Activated CD8-positive, alpha-beta memory T cell treated with anti-CD3 and anti-CD28 coated beads, Interleukin-2, amount 10 ng/mL, durations not matched to agents 7 days and 5 days (primary cell): ENCODE measurements around the gene C1orf50. TPM values are rescaled to one million over a fixed set of nuclear protein-coding genes. Genes with fewer than 3 reads are reported as not detected.
A peak's percentile ranks its signal among the peaks of the same experiment; 100 is the strongest.
"Not testable (repeated sequence)": the region's sequence is repeated elsewhere in the genome, so short reads cannot be mapped to it uniquely, and the experiment has no call there.

Source experiments
- ATAC-seq: fragments of 150-1000 bp; cut with Tn5 transposase; one replicate; pipeline ENCODE4 v1.10.0; 2021; ENCODE audit warnings: moderate library complexity
- CTCF ChIA-PET: fragments of 350-600 bp; sonication (Branson Sonifier 250); formaldehyde crosslinking; loops from one replicate; lab custom pipeline; 2021; ENCODE audit warnings: antibody characterized with exemption; lab: Charles Lee
- DNase-seq: peaks from one replicate; pipeline ENCODE4 v3.0.0-alpha.2; 2020
- H3K27ac Mint-ChIP-seq: one replicate; pipeline ENCODE4 v1.8.0; 2021; ENCODE audit warnings: mild to moderate bottlenecking, mixed read lengths
- H3K27me3 Mint-ChIP-seq: one replicate; pipeline ENCODE4 v1.8.0; 2021; ENCODE audit warnings: mixed read lengths
- H3K36me3 Mint-ChIP-seq: one replicate; pipeline ENCODE4 v1.8.0; 2021; ENCODE audit warnings: mild to moderate bottlenecking, mixed read lengths
- H3K4me1 Mint-ChIP-seq: one replicate; pipeline ENCODE4 v1.8.0; 2021; ENCODE audit warnings: mixed read lengths
- H3K4me3 Mint-ChIP-seq: one replicate; pipeline ENCODE4 v1.8.0; 2021; ENCODE audit warnings: mild to moderate bottlenecking, moderate library complexity, mixed read lengths
- H3K9me3 Mint-ChIP-seq: one replicate; pipeline ENCODE4 v1.8.0; 2022; ENCODE audit warnings: low read depth, mixed read lengths
- total RNA-seq, 2 experiments: library from RNA; stranded (reverse); gene quantifications; one replicate each; pipeline ENCODE4 v1.2.3, GENCODE V29; 2021

C1orf50 gene
- total RNA-seq, result 10 to 100 TPM in 1 of 2 experiments, 1 to 10 TPM in 1; 4.6 to 10.3 TPM

DNA sequence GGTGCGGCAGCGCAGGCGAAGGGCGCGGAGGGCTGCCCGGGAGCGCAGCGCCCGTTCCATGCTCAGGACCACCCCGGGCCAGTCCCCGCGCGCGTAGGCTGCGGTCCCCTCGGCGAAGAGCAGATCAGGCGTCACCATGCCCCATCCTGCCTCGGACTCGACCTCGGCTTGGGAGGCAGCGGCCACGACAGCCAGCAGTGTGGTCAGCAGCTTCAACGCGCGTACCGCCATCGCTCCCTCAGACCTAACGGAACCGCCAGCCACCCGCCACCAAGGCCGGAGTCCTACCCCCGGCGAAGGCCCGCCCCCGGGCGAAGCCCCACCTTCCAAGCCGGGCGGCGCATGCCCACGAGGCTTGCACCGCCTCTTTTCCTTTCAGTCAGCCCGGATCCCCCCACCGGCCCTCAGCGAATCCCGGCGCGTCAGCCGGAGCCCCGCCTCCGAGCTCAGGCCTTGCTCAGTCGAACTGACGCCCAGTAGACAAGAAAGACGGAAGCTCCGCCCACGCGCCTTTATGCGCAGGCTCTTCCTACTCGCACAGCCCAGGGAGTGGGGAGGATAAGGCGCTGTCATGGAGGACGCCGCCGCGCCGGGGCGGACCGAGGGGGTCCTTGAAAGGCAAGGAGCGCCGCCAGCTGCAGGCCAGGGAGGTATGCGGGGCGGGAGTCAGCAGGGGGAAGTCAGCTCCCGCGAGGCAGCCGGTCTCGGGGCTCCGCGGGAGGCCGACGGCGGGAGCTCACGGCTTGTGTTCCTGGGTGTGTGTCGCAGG is at the start of gene C1orf50, which contains the start of gene P3H1:
Gene C1orf50 (plus strand): TSS at position 509 of the 769 bp plus-strand sequence. CDS start 63 bp downstream, at position 572.
Gene P3H1 (minus strand): TSS at position 288 of the 769 bp plus-strand sequence. CDS start 57 bp downstream, at position 231.
- H3K36me3 Mint-ChIP-seq, result peaks cover 12% of the 10 kb centered on the region
- H3K27ac Mint-ChIP-seq, result no peak within 1 kb of the TSS
- H3K27me3 Mint-ChIP-seq, result no peaks in the 10 kb centered on the region
- H3K9me3 Mint-ChIP-seq, result no peaks in the 10 kb centered on the region
- ATAC-seq, result peak; percentile 94
- no peak within 1 kb of the TSS for H3K4me3 Mint-ChIP-seq
- peak; percentile 100 for DNase-seq
- peaks cover 30% of the 10 kb centered on the region for H3K4me1 Mint-ChIP-seq
- CTCF ChIA-PET, result interaction anchor here (0.8 to 4.2 kb wide), 21 partner anchors 10 to 405 kb away, joined by 3 to 44 read pairs (median 5); partner anchors contain the start of genes CFAP57, EBNA1BP2, ERMAP and PPIH

DNA sequence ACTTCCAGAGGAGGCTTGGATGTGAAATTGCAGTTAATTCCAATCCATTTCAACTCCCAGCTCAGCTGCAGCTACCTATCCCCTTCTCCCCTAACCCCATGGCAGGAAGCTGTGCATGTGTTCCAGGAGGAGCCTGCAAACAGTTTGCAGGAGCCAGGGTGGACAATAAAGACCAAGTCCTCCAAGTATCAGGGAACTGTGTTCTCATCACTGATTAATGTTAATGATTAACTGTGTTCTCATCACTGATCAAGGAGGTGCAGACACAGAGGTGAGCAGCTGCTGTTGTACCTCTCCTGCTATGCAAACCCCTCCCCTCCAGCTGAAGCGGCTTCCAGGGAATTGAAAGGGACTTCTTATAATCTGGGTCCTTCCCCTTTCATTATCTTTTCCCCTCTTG is 46.2 kb upstream of the C1orf50 start:
- H3K27me3 Mint-ChIP-seq, result no peaks in the 10 kb centered on the region
- CTCF ChIA-PET, result no interaction called here
- H3K9me3 Mint-ChIP-seq, result no peaks in the 10 kb centered on the region
- no peaks in the 10 kb centered on the region for H3K4me1 Mint-ChIP-seq
- DNase-seq (no peak), ATAC-seq (no peak)
- no peak overlapping the region for H3K4me3 Mint-ChIP-seq
- no peak overlapping the region for H3K27ac Mint-ChIP-seq
- H3K36me3 Mint-ChIP-seq, result peaks cover 23% of the 10 kb centered on the region

DNA sequence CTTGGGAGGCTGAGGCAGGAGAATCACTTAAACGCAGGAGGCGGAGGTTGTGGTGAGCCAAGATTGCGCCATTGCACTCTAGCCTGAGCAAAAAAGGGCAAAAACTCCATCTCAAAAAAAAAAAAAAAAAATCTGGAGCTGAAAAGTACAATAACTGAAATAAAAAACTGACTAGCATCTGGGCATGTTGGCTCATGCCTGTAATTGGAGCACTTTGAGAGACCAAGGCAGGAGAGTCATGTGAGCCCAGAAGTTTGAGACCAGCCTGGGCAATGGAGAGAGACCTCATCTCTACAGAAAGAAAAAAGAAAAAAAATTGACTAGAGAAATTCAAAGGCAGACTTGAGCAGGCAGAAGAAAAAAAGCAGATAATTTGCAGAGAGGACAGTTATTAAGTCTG is 45.1 kb upstream of the C1orf50 start:
- peaks cover 17% of the 10 kb centered on the region for H3K36me3 Mint-ChIP-seq
- H3K27me3 Mint-ChIP-seq, result no peaks in the 10 kb centered on the region
- CTCF ChIA-PET, result no interaction called here
- H3K4me1 Mint-ChIP-seq, result no peaks in the 10 kb centered on the region
- ATAC-seq, result no peak
- H3K27ac Mint-ChIP-seq, result no peak overlapping the region
- no peak overlapping the region for H3K4me3 Mint-ChIP-seq
- H3K9me3 Mint-ChIP-seq, result no peaks in the 10 kb centered on the region
- DNase-seq, result no peak

DNA sequence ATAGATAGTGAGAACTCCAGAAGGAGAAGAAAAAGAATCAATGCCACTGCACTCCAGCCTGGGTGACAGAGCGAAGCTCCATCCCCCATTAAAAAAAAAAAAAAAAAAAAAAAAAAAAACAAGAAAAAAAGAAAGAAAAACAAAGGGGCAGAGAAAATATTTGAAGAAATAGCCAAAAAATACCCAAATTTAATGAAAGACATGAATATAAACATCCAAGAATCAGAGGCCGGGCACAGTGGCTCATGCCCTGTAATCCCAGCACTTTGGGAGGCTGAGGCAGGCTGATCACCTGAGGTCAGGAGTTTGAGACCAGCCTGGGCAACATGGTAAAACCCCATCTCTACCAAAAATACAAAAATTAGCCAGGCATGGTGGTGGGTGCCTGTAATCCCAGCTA is 44.6 kb upstream of the C1orf50 start:
- H3K36me3 Mint-ChIP-seq, result peaks cover 12% of the 10 kb centered on the region
- not testable (repeated sequence) for H3K27ac Mint-ChIP-seq, DNase-seq, H3K4me3 Mint-ChIP-seq, H3K4me1 Mint-ChIP-seq, ATAC-seq, H3K9me3 Mint-ChIP-seq, H3K27me3 Mint-ChIP-seq
- CTCF ChIA-PET, result interaction anchor here (1.6 kb wide), 1 partner anchor 8 kb away, joined by 3 read pairs; no protein-coding TSS in a partner anchor

DNA sequence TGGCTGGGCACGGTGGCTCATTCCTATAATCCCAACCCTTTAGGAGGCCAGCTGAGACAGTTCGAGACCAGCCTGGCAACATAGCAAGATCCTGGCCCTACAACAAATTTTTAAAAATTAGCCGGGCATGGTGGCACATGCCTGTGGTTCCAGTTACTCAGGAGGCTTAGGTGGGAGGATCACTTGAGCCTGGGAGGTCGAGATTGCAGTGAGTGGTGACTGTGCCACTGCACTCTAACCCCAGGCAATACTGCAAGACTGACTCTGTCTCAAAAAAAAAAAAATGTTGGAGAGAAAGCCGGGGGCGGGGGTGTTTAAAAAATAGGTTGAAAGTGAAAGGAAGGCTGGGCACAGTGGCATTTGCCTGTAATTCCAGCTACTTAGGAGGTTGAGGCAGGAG is 43.5 kb upstream of the C1orf50 start:
- H3K4me1 Mint-ChIP-seq, result no peaks in the 10 kb centered on the region
- no peak overlapping the region for H3K4me3 Mint-ChIP-seq
- no peaks in the 10 kb centered on the region for H3K9me3 Mint-ChIP-seq
- H3K27ac Mint-ChIP-seq, result no peak overlapping the region
- CTCF ChIA-PET, result interaction anchor here (1.6 kb wide), 1 partner anchor 10 kb away, joined by 3 read pairs; no protein-coding TSS in a partner anchor
- H3K36me3 Mint-ChIP-seq, result peaks cover 6% of the 10 kb centered on the region
- ATAC-seq (no peak), DNase-seq (no peak)
- H3K27me3 Mint-ChIP-seq, result no peaks in the 10 kb centered on the region

DNA sequence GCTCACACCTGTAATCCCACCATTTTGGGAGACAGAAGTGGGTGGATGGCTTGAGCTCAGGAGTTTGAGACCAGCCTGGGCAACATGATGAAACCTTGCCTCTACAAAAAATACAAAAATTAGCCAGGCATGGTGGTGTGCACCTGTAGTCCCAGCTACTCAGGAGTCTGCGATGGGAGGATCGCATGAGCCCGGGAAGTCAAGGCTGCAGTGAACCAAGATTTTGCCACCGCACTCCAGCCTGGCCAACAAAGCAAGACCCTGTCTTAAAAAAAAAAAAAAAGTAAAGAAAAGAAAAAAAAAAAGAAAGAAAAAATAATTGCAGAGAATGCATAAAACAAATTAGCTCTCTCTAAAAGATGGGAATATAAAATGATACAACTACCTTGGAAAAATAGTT is 41.2 kb upstream of the C1orf50 start:
- DNase-seq, H3K27me3 Mint-ChIP-seq, H3K27ac Mint-ChIP-seq, CTCF ChIA-PET, H3K36me3 Mint-ChIP-seq, H3K4me3 Mint-ChIP-seq, H3K9me3 Mint-ChIP-seq, H3K4me1 Mint-ChIP-seq, ATAC-seq: not testable (repeated sequence)

DNA sequence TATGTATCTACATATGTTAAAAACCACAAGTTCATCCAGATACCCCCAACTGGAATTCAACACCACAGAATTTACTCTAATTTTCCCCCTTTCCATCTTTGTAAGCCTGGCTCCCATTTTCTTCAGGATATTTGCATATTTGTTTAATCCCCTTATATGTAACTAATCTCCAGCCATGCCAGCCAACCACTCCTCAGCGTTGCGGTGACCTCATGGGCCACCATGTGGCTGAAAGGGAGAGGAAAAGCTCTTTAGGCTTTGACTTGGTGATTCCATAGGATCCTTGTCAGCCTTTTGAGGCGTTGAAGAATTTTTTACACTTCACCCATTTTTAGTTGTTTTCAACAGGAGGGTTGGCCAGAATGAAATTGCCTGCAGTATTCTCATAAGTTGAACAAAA is 37.0 kb upstream of the C1orf50 start:
- no peaks in the 10 kb centered on the region for H3K9me3 Mint-ChIP-seq
- H3K4me3 Mint-ChIP-seq, result no peak overlapping the region
- no peak for ATAC-seq
- no peaks in the 10 kb centered on the region for H3K27me3 Mint-ChIP-seq
- no peak for DNase-seq
- no peaks in the 10 kb centered on the region for H3K4me1 Mint-ChIP-seq
- H3K36me3 Mint-ChIP-seq, result no peaks in the 10 kb centered on the region
- CTCF ChIA-PET, result interaction anchor here (0.7 to 0.9 kb wide), 2 partner anchors 23 to 423 kb away, joined by 3 read pairs; no protein-coding TSS in a partner anchor
- no peak overlapping the region for H3K27ac Mint-ChIP-seq

DNA sequence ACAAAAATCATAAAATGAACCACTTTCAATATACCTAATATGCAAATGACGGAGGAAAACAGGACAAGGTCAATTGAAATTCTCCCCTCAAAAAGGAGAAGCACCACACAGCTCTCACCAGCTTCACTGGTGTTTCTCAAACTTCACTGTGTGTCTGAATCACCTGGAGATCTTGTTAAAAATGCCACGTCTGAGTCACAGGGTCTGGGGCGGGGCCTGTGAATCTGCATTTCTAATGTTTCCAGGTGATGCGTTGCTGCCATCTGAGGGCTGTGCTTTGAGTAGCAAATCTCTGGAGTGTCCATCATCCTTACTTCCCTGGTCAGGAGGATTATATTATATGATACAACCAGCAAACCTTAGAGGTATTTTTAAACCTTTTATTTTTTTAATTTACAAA is 36.1 kb upstream of the C1orf50 start:
- no peak overlapping the region for H3K27ac Mint-ChIP-seq
- H3K4me1 Mint-ChIP-seq, result no peaks in the 10 kb centered on the region
- H3K9me3 Mint-ChIP-seq, result no peaks in the 10 kb centered on the region
- peak; percentile 55 for DNase-seq
- CTCF ChIA-PET, result interaction anchor here (0.7 to 0.9 kb wide), 2 partner anchors 22 to 424 kb away, joined by 3 read pairs; no protein-coding TSS in a partner anchor
- H3K27me3 Mint-ChIP-seq, result no peaks in the 10 kb centered on the region
- ATAC-seq, result peak; percentile 45
- H3K4me3 Mint-ChIP-seq, result no peak overlapping the region
- H3K36me3 Mint-ChIP-seq, result no peaks in the 10 kb centered on the region

DNA sequence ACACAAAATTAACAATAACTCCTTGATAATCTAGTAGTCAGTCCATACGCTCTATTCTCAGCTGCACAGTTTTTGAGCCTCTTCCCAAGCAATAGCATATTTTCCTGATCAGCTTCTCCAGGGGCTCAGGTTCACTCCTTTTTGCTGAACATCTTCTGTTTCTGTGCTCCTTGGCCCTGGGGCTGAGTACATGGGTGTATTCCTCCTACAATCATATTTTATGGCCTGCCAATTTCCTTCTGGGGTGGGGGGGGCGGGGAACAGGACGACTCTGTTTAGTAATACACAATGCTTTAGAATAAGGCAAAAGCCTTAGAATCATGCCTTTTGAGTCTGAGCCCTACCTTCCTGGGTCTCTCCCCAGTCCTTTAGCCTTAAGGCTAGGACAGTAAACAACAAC is 35.5 kb upstream of the C1orf50 start:
- H3K27me3 Mint-ChIP-seq, result no peaks in the 10 kb centered on the region
- ATAC-seq (no peak), DNase-seq (peak; percentile 4)
- no peaks in the 10 kb centered on the region for H3K4me1 Mint-ChIP-seq
- no peaks in the 10 kb centered on the region for H3K36me3 Mint-ChIP-seq
- no peak overlapping the region for H3K4me3 Mint-ChIP-seq
- no peak overlapping the region for H3K27ac Mint-ChIP-seq
- CTCF ChIA-PET, result no interaction called here
- no peaks in the 10 kb centered on the region for H3K9me3 Mint-ChIP-seq

DNA sequence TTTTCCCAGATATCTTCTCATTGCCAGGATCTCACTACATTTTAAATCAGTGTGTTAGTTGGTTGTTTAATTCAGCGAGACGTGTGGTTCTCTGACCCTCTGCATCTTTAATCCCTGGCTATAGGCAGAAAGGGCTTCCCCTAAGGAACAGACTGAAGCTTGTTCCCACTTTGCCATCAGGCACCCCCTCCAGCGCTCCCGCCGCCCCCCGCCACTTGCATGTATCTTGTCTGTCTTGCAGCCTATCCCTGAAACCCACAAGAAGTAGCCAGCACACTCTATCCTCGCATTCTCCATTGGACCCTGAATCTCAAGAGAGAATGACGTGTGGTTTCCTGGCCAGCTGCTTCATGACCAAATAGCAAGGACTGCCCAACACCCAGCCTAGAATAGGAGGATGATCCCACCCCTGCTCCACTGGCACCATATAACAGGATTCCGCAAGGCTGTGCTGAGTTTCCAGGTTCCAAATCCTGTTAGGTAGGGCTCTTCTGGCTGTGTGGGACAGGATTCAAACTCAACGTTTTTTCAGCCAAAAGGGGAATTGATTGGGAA is 34.8 kb upstream of the C1orf50 start:
- Mint-ChIP-seq H3K27ac (no peak overlapping the region), H3K27me3 (no peaks in the 10 kb centered on the region), H3K36me3 (no peaks in the 10 kb centered on the region), H3K4me1 (peaks cover 5% of the 10 kb centered on the region), H3K9me3 (no peaks in the 10 kb centered on the region), H3K4me3 (no peak overlapping the region)
- DNase-seq (peak; percentile 36), ATAC-seq (no peak)
- CTCF ChIA-PET, result no interaction called here

DNA sequence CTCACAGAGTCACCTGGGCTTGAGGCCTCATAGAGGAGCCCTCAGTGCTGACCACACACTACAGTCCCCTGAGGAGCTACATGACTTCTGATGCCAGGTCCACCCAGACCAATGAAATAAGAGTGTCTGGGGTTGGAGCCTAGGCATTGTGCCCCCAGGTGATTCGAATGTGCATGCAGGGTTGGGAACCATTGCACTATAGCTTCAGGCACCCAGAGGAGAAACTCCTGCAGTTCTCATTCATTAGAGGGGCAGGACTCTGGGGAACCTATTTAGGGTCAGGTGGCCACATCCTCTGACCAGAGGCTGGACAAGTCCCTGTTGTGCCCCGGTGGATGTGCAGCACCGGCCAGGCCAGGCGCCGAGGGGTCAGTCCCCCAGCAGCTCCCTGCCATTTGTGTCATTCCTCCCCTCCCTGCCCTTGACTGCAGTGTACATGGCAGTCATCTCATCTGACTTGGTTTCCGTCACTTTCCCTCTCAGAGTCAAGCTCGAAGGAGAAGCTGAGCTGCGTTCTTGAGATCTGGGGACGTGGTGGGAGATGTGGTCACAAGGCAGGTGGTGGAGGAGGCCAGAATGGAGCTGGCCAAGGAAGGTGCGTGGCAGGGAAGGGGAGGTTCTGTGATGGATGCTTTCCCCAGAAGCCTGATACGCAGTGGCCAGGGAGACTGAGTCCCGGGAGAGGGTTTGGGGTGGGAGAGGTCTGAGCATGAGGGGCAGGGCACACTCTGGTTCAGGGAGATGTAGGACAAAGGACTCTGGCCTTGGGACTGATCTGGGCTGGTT is 33.4 kb upstream of the C1orf50 start:
- Mint-ChIP-seq H3K9me3 (no peaks in the 10 kb centered on the region), H3K27me3 (no peaks in the 10 kb centered on the region), H3K4me3 (no peak overlapping the region), H3K27ac (no peak overlapping the region), H3K4me1 (peaks cover 8% of the 10 kb centered on the region), H3K36me3 (no peaks in the 10 kb centered on the region)
- CTCF ChIA-PET, result interaction anchor here (0.9 kb wide), 1 partner anchor 14 kb away, joined by 3 read pairs; no protein-coding TSS in a partner anchor
- ATAC-seq (no peak), DNase-seq (no peak)

DNA sequence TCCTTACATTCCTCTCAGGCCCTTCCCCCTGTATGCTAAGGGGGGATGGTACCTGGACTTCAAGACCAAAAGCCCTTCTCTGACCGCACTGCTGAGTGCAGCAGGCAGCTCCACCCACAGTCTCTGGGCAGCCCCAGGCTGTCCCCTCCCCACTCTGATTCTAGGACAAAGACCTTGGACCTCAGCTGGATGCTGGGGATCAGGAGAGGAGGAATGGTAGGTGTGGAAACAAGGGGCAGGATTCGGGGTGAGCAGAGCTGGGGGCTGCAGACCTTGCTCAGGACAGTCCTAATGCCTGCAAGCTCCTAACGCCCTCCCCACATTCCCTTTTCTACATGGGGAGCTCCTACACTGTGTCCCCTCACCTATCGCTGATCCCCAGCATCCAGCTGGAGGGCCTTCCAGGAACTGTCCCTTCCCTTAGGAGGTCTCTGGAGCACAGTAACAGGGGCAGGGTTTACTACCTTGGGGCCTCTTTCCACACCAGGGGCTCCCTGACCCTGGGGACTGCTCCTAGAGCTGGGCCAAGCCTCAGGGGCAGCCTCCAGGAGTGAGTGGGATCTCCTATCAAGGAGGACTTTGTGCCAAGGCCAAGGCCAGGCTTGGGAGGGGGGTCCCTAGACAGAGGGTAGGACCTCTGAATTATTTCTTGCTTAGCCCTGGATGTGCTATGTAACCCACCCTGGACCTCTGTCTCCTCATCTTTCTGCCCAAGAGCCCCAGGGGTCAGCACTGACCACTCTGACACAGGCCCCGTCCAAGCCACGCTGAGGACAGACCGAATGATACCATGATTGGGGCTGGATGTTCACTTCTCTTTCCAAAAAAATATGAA is 32.6 kb upstream of the C1orf50 start:
- Mint-ChIP-seq H3K9me3 (no peaks in the 10 kb centered on the region), H3K4me3 (no peak overlapping the region), H3K27ac (no peak overlapping the region), H3K27me3 (no peaks in the 10 kb centered on the region), H3K36me3 (no peaks in the 10 kb centered on the region), H3K4me1 (peaks cover 8% of the 10 kb centered on the region)
- ATAC-seq, result no peak
- DNase-seq, result no peak
- CTCF ChIA-PET, result interaction anchor here (0.9 kb wide), 1 partner anchor 13 kb away, joined by 3 read pairs; no protein-coding TSS in a partner anchor
